ENCODE data around the gene ADAMTS17.

Gene ADAMTS17

DNA sequence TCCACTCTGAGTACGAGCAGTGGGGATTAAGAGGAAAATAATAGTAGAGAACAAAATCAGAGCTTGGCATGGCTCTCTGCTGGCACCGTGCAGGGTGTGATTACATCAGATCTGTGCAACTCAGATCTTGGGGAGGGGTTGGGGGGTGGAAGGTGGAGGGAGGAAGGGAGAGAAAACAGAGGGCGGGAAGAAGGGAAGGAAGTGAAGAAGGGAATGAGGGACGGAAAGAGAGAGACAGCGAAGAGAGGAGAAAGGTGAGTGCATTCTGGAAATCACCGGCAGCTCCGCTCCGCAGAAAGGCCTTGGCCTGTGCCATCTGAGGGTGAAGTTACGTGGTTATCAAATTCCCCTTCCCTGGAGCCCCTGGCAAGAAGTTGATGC, 31.0 kb upstream of the ADAMTS17 start:
- TF ChIP-seq, protein P1, sequence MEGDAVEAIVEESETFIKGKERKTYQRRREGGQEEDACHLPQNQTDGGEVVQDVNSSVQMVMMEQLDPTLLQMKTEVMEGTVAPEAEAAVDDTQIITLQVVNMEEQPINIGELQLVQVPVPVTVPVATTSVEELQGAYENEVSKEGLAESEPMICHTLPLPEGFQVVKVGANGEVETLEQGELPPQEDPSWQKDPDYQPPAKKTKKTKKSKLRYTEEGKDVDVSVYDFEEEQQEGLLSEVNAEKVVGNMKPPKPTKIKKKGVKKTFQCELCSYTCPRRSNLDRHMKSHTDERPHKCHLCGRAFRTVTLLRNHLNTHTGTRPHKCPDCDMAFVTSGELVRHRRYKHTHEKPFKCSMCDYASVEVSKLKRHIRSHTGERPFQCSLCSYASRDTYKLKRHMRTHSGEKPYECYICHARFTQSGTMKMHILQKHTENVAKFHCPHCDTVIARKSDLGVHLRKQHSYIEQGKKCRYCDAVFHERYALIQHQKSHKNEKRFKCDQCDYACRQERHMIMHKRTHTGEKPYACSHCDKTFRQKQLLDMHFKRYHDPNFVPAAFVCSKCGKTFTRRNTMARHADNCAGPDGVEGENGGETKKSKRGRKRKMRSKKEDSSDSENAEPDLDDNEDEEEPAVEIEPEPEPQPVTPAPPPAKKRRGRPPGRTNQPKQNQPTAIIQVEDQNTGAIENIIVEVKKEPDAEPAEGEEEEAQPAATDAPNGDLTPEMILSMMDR (conservative IDR thresholded peaks at IDR 0.05; ENCODE audit: control insufficient read depth, insufficient read depth, low read depth, low read length), result no peak
- no peak overlapping the region for H3K4me3 ChIP-seq (ENCODE audit: control insufficient read depth, low read depth, low read length)
- no peak for DNase-seq (ENCODE audit: low read depth)

DNA sequence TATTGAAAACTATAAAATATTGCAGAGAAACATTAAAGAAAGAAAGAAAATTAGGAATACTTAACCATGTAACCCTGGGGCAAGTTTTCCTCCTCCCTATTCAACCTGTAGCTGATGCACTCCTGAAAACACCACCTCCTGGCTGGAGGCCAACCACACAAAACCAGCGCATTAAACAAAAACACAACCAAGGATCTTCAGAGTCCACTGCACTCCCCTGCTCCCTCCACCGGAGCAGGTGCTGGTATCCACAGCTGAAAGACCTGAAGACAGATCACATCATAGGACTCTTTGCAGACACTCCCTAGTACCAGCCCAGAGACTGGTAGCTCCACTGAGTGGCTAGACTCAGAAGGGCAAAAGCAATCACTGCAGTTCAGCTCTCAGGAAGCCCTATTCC, 13.6 kb upstream of the ADAMTS17 start:
- TF ChIP-seq, protein P1 (conservative IDR thresholded peaks at IDR 0.05; ENCODE audit: control insufficient read depth, insufficient read depth, low read depth, low read length), result no peak
- no peak overlapping the region for H3K4me3 ChIP-seq (ENCODE audit: control insufficient read depth, low read depth, low read length)
- DNase-seq (ENCODE audit: low read depth), result no peak

DNA sequence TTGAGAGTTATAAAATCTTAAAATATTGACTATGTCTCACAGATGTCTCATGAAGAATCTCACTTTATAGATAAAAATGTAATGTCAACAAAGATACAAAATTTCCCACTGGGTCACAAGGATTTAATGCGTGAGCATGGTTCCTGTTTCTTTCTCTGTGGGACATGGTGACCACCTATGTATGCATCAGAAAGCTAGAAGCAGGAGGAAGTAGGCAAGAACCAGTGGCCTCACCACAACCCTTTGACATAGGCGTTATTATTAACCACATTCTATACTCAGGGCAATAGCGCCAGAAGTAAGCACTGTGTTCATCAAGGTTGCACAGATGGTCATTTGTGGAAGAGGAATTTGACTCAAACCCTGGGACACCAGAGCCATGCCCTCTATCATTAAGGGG, 11.7 kb upstream of the ADAMTS17 start:
- no peak for DNase-seq (ENCODE audit: low read depth)
- TF ChIP-seq, protein P1 (conservative IDR thresholded peaks at IDR 0.05; ENCODE audit: control insufficient read depth, insufficient read depth, low read depth, low read length), result no peak
- no peak overlapping the region for H3K4me3 ChIP-seq (ENCODE audit: control insufficient read depth, low read depth, low read length)

DNA sequence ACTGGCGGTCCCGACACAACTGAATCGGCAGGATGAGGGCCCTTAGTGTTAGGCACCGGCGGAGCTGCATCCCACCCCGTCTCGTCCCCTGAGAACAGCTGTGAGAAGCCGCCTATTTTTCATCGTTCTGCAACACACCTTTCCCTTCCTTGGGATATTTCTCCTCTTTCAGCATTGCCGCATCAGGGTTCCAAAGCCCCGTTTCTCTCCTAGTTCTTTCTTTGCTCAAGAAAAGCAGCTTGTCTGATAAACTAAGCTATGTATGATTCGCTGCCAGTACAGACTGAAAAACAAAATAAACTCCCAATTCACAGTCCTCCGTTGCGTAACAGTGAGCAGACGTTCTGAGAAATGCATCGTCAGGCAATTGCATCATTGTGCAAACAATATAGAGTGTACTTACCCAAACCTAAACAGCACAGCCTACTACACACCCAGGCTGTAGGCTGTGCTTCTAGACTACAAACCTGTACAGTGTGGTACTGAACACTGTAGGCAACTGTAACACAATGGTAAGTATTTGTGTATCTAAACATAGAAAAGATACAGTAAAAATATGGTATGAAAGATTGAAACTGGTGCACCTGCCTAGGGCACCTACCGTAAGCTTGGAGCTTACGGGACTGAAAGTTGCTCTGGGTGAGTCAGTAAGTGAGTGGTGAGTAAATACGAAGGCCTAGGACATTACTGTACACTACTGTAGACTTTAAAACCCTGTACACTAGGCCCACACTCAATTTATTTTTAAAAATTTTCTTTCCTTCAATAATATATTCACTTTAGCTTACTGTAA, 8.9 kb upstream of the ADAMTS17 start:
- peak overlapping the region; percentile 74 for H3K4me3 ChIP-seq (ENCODE audit: control insufficient read depth, low read depth, low read length)
- peak; percentile 88 for DNase-seq (ENCODE audit: low read depth)

DNA sequence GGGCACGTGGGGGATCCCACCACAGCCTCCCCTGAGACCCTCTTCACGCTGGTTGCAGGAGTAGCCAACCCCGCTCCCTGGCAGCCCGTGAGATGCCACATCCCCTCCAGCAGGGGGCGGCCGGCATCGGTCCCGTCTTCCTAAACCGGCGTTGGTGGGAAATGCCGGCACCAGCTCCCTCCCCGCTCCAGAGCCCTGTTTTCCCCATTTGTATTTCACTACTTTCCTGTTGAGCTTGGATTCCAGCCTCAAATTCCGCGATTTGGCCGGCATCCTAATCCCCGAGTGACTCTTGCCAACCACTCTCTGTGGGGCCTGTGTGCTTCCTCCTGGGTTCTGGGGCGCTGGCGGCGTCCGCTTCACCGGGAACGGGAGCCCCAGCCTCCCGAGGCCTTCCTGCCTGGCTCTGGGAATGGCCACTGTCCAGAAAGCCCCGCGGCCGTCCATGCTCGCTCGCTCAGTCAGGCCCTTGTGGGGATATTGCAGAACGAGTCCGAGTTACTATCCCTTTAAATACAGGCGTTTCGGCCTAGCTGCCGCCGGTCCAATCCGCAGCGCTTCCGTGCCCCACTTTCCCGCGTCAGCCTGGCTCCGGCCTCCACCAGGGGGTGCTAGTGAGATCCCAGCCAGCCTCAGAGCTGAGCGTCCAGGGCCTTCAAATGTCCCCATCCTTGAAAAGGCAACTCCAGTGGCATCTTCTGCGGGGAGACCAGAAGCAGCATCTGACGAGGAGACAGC, 8.1 kb upstream of the ADAMTS17 start:
- peak overlapping the region; percentile 74 for H3K4me3 ChIP-seq (ENCODE audit: control insufficient read depth, low read depth, low read length)
- TF ChIP-seq, protein P1 (conservative IDR thresholded peaks at IDR 0.05; ENCODE audit: control insufficient read depth, insufficient read depth, low read depth, low read length), result peak; percentile 89
- DNase-seq (ENCODE audit: low read depth), result peak; percentile 84

More for the DNA sequence above, 8.9 kb upstream of the ADAMTS17 start:
- TF ChIP-seq, protein P1 (conservative IDR thresholded peaks at IDR 0.05; ENCODE audit: control insufficient read depth, insufficient read depth, low read depth, low read length), result no peak

DNA sequence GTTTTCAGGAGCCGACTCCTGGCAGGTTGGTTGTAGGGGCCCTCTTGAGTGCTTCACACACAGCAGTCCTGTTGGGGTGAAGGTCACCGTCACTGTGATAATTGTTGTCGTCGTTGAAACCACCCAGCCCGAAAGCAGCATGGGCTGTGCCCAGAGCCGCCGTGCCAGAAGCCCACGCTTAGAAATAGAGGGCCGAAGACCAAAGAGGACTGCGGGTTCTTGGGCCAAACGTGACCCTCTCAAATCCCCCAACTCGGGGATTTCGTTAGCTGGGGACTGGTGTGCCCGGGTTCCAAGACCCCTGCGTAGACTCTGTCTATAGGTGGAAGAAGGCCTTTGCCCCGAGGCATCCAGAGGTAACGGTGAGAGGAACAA, 7.5 kb upstream of the ADAMTS17 start:
- DNase-seq (ENCODE audit: low read depth), result no peak
- peak overlapping the region; percentile 74 for H3K4me3 ChIP-seq (ENCODE audit: control insufficient read depth, low read depth, low read length)
- TF ChIP-seq, protein P1 (conservative IDR thresholded peaks at IDR 0.05; ENCODE audit: control insufficient read depth, insufficient read depth, low read depth, low read length), result no peak

All from fibroblast of mammary gland (primary cell).